H1 (cell line): ENCODE data around the gene CCL22.

Source experiments
- ASH2L ChIP-seq: fragments of 200-600, 300-600 bp; sonication (generic); IDR thresholded peaks from one replicate; pipeline ENCODE4 v1.7.1; 2017; ENCODE audit warnings: low read length
- CTCF ChIP-seq, 3 experiments: IDR thresholded peaks; 1 replicate in 2 of 3; 2 replicates in 1 of 3; pipeline versions ENCODE4 v1.5.1 to v1.6.1; 2011; ENCODE audit warnings: low read length in 3 of 3, mild to moderate bottlenecking in 3 of 3, inconsistent platforms in 2 of 3, low read depth in 1 of 3, moderate library complexity in 1 of 3; ENCODE audit not compliant: insufficient read depth in 1 of 3; ENCODE audit errors: control extremely low read depth in 1 of 3
- HDAC2 ChIP-seq, 2 experiments: fragments of 300-600 bp in 1 of 2; sonication (generic) in 1 of 2; IDR thresholded peaks; 2 replicates each; pipeline ENCODE4 v1.6.1; 2011 to 2012; ENCODE audit warnings: low read depth in 2 of 2, low read length in 2 of 2, mild to moderate bottlenecking in 2 of 2, moderate library complexity in 2 of 2, borderline replicate concordance in 1 of 2, inconsistent platforms in 1 of 2
- HDAC6 ChIP-seq: IDR thresholded peaks from one replicate; pipeline ENCODE4 v1.7.1; 2012; ENCODE audit warnings: low read depth, mild to moderate bottlenecking, inconsistent platforms, low read length, moderate library complexity
- POLR2A ChIP-seq, 2 experiments: IDR thresholded peaks; 1 replicate in 1 of 2; 2 replicates in 1 of 2; pipeline ENCODE4 v1.6.1; 2011; ENCODE audit warnings: low read depth in 2 of 2, low read length in 2 of 2, mild to moderate bottlenecking in 2 of 2; ENCODE audit errors: control extremely low read depth in 1 of 2
- TCF12 ChIP-seq: IDR thresholded peaks from 2 replicates; pipeline ENCODE4 v1.6.1; 2011; ENCODE audit warnings: low read depth, mild to moderate bottlenecking, low read length

- TF ChIP-seq CTCF (IDR thresholded peaks at IDR 0.05; ENCODE audit: control extremely low read depth in 1 of 3, insufficient read depth in 1 of 3, low read depth in 1 of 3, low read length in 3 of 3) (no peak), HDAC2 (IDR thresholded peaks at IDR 0.05; ENCODE audit: borderline replicate concordance in 1 of 2, low read depth in 2 of 2, low read length in 2 of 2) (no peak), ASH2L (no peak), HDAC6 (no peak), TCF12 (no peak), POLR2A (IDR thresholded peaks at IDR 0.05; ENCODE audit: control extremely low read depth in 1 of 2, low read depth in 2 of 2, low read length in 2 of 2) (no peak)
Measured at GRCh38 chr16:57413301-57413730, 54.7 kb downstream of the CCL22 start.
